Central memory CD8-positive, alpha-beta T cell (primary cell): ENCODE measurements around the gene SMURF2.

Experiments used
- ATAC-seq: fragments of 150-1000 bp; cut with Tn5 transposase; replicated peaks from 2 replicates; pipeline ENCODE4 v1.10.0; 2022; ENCODE audit warnings: mild to moderate bottlenecking, moderate FRiP score, moderate number of reproducible peaks; ENCODE audit not compliant: poor library complexity, severe bottlenecking; ENCODE audit errors: extremely low read depth
- DNase-seq, 2 donors: peaks; one replicate each; pipeline ENCODE4 v3.0.0; 2021; ENCODE audit warnings: low spot score in 2 of 2
- H3K27ac Mint-ChIP-seq: one replicate; pipeline ENCODE4 v1.8.0; 2022; ENCODE audit warnings: low read depth, mild to moderate bottlenecking, moderate library complexity, mixed read lengths
- H3K27me3 Mint-ChIP-seq: one replicate; pipeline ENCODE4 v1.8.0; 2022; ENCODE audit warnings: mixed read lengths
- H3K36me3 Mint-ChIP-seq: one replicate; pipeline ENCODE4 v1.8.0; 2022; ENCODE audit warnings: mild to moderate bottlenecking, moderate library complexity, mixed read lengths; ENCODE audit not compliant: insufficient read depth
- H3K4me1 Mint-ChIP-seq: one replicate; pipeline ENCODE4 v1.8.0; 2022; ENCODE audit warnings: mixed read lengths
- H3K4me3 Mint-ChIP-seq: one replicate; pipeline ENCODE4 v1.8.0; 2022; ENCODE audit warnings: mild to moderate bottlenecking, moderate library complexity, mixed read lengths
- H3K9me3 Mint-ChIP-seq: one replicate; pipeline ENCODE4 v1.8.0; 2022; ENCODE audit warnings: mixed read lengths

SMURF2 gene

GRCh38 chr17:64535357-64535756 lies 126.8 kb downstream of the SMURF2 start:
- no peak for DNase-seq
- Mint-ChIP-seq H3K4me3 (no peak overlapping the region), H3K9me3 (no peaks in the 10 kb centered on the region), H3K36me3 (peaks cover 63% of the 10 kb centered on the region), H3K4me1 (peaks cover 8% of the 10 kb centered on the region), H3K27me3 (no peaks in the 10 kb centered on the region), H3K27ac (peak overlapping the region; percentile 71)
- ATAC-seq = no peak

- Mint-ChIP-seq H3K27ac (peak overlapping the region; percentile 2), H3K27me3 (no peaks in the 10 kb centered on the region), H3K4me3 (no peak overlapping the region), H3K4me1 (peaks cover 8% of the 10 kb centered on the region), H3K36me3 (peaks cover 73% of the 10 kb centered on the region), H3K9me3 (no peaks in the 10 kb centered on the region)
- ATAC-seq (no peak), DNase-seq (no peak)
These were observed 127.9 kb downstream of the SMURF2 start for GRCh38 chr17:64534187-64534586.

GRCh38 chr17:64533784-64534183 lies 128.3 kb downstream of the SMURF2 start:
- Mint-ChIP-seq H3K27ac (peak overlapping the region; percentile 2), H3K36me3 (peaks cover 77% of the 10 kb centered on the region), H3K4me3 (no peak overlapping the region), H3K27me3 (no peaks in the 10 kb centered on the region), H3K9me3 (no peaks in the 10 kb centered on the region), H3K4me1 (peaks cover 5% of the 10 kb centered on the region)
- DNase-seq (no peak), ATAC-seq (no peak)

- no peak for DNase-seq
- no peak overlapping the region for H3K4me3 Mint-ChIP-seq
- ATAC-seq = no peak
- H3K9me3 Mint-ChIP-seq = no peaks in the 10 kb centered on the region
- no peaks in the 10 kb centered on the region for H3K27me3 Mint-ChIP-seq
- peaks cover 78% of the 10 kb centered on the region for H3K36me3 Mint-ChIP-seq
- no peaks in the 10 kb centered on the region for H3K4me1 Mint-ChIP-seq
- H3K27ac Mint-ChIP-seq = no peak overlapping the region
These were observed 129.7 kb downstream of the SMURF2 start for GRCh38 chr17:64532409-64532808.

- H3K27ac Mint-ChIP-seq = no peak overlapping the region
- no peaks in the 10 kb centered on the region for H3K9me3 Mint-ChIP-seq
- ATAC-seq = no peak
- H3K4me1 Mint-ChIP-seq = no peaks in the 10 kb centered on the region
- no peaks in the 10 kb centered on the region for H3K27me3 Mint-ChIP-seq
- DNase-seq = no peak
- H3K36me3 Mint-ChIP-seq = peaks cover 76% of the 10 kb centered on the region
- no peak overlapping the region for H3K4me3 Mint-ChIP-seq
These were observed 130.1 kb downstream of the SMURF2 start for GRCh38 chr17:64531955-64532371.

GRCh38 chr17:64529221-64529620 lies 132.9 kb downstream of the SMURF2 start:
- DNase-seq (no peak), ATAC-seq (no peak)
- H3K27me3 Mint-ChIP-seq = no peaks in the 10 kb centered on the region
- no peaks in the 10 kb centered on the region for H3K4me1 Mint-ChIP-seq
- peaks cover 83% of the 10 kb centered on the region for H3K36me3 Mint-ChIP-seq
- H3K4me3 Mint-ChIP-seq = no peak overlapping the region
- H3K27ac Mint-ChIP-seq = peak overlapping the region; percentile 1
- no peaks in the 10 kb centered on the region for H3K9me3 Mint-ChIP-seq

GRCh38 chr17:64527914-64528313 lies 134.2 kb downstream of the SMURF2 start:
- DNase-seq (no peak), ATAC-seq (no peak)
- Mint-ChIP-seq H3K4me3 (no peak overlapping the region), H3K27ac (peak overlapping the region; percentile 1), H3K36me3 (peaks cover 86% of the 10 kb centered on the region), H3K4me1 (no peaks in the 10 kb centered on the region), H3K9me3 (no peaks in the 10 kb centered on the region), H3K27me3 (no peaks in the 10 kb centered on the region)

- peaks cover 67% of the 10 kb centered on the region for H3K36me3 Mint-ChIP-seq
These were observed 141.7 kb downstream of the SMURF2 start for GRCh38 chr17:64520359-64520758.

GRCh38 chr17:64519601-64520000 lies 142.5 kb downstream of the SMURF2 start:
- H3K9me3 Mint-ChIP-seq = no peaks in the 10 kb centered on the region
- H3K27ac Mint-ChIP-seq = no peak overlapping the region
- H3K4me1 Mint-ChIP-seq = peaks cover 13% of the 10 kb centered on the region
- no peaks in the 10 kb centered on the region for H3K27me3 Mint-ChIP-seq
- peaks cover 67% of the 10 kb centered on the region for H3K36me3 Mint-ChIP-seq
- ATAC-seq = no peak
- no peak overlapping the region for H3K4me3 Mint-ChIP-seq
- no peak for DNase-seq

More at GRCh38 chr17:64520359-64520758, 141.7 kb downstream of the SMURF2 start:
- H3K9me3 Mint-ChIP-seq = no peaks in the 10 kb centered on the region
- ATAC-seq = no peak
- no peak overlapping the region for H3K4me3 Mint-ChIP-seq
- no peak for DNase-seq
- H3K27me3 Mint-ChIP-seq = no peaks in the 10 kb centered on the region
- peaks cover 7% of the 10 kb centered on the region for H3K4me1 Mint-ChIP-seq
- no peak overlapping the region for H3K27ac Mint-ChIP-seq

GRCh38 chr17:64515829-64516228 lies 146.3 kb downstream of the SMURF2 start:
- Mint-ChIP-seq H3K27ac (no peak overlapping the region), H3K9me3 (no peaks in the 10 kb centered on the region), H3K27me3 (no peaks in the 10 kb centered on the region), H3K4me1 (peaks cover 24% of the 10 kb centered on the region), H3K36me3 (peaks cover 70% of the 10 kb centered on the region), H3K4me3 (no peak overlapping the region)
- ATAC-seq (no peak), DNase-seq (no peak)

GRCh38 chr17:64515419-64515818 lies 146.7 kb downstream of the SMURF2 start:
- H3K36me3 Mint-ChIP-seq = peaks cover 74% of the 10 kb centered on the region
- H3K27me3 Mint-ChIP-seq = no peaks in the 10 kb centered on the region
- peaks cover 28% of the 10 kb centered on the region for H3K4me1 Mint-ChIP-seq
- H3K4me3 Mint-ChIP-seq = no peak overlapping the region
- no peak for DNase-seq
- ATAC-seq = no peak
- no peak overlapping the region for H3K27ac Mint-ChIP-seq
- H3K9me3 Mint-ChIP-seq = no peaks in the 10 kb centered on the region

GRCh38 chr17:64509179-64509578 lies 152.9 kb downstream of the SMURF2 start:
- DNase-seq = no peak
- no peak overlapping the region for H3K4me3 Mint-ChIP-seq
- no peaks in the 10 kb centered on the region for H3K9me3 Mint-ChIP-seq
- peaks cover 48% of the 10 kb centered on the region for H3K4me1 Mint-ChIP-seq
- ATAC-seq = no peak
- no peaks in the 10 kb centered on the region for H3K27me3 Mint-ChIP-seq
- H3K27ac Mint-ChIP-seq = no peak overlapping the region
- peaks cover 75% of the 10 kb centered on the region for H3K36me3 Mint-ChIP-seq

- ATAC-seq (no peak), DNase-seq (no peak)
- Mint-ChIP-seq H3K27me3 (no peaks in the 10 kb centered on the region), H3K36me3 (peaks cover 75% of the 10 kb centered on the region), H3K4me1 (peaks cover 48% of the 10 kb centered on the region), H3K9me3 (no peaks in the 10 kb centered on the region), H3K27ac (peak overlapping the region; percentile 25), H3K4me3 (peak overlapping the region; percentile 100)
These were observed 153.4 kb downstream of the SMURF2 start for GRCh38 chr17:64508683-64509082.

GRCh38 chr17:64507413-64507782 lies 154.7 kb downstream of the SMURF2 start:
- Mint-ChIP-seq H3K27me3 (no peaks in the 10 kb centered on the region), H3K36me3 (peaks cover 78% of the 10 kb centered on the region), H3K9me3 (no peaks in the 10 kb centered on the region), H3K4me3 (peak overlapping the region; percentile 100), H3K4me1 (peaks cover 55% of the 10 kb centered on the region), H3K27ac (peak overlapping the region; percentile 100)
- DNase-seq (no peak), ATAC-seq (peak; percentile 55)
